Measurements from ENCODE around the gene PEF1. TPM values are rescaled to one million over a fixed set of nuclear protein-coding genes. Genes with fewer than 3 reads are reported as not detected.
A peak's percentile ranks its signal among the peaks of the same experiment; 100 is the strongest.

PEF1 gene
- total and polyA plus RNA-seq, 2 donors: 53.7 to 83.1 TPM

DNA sequence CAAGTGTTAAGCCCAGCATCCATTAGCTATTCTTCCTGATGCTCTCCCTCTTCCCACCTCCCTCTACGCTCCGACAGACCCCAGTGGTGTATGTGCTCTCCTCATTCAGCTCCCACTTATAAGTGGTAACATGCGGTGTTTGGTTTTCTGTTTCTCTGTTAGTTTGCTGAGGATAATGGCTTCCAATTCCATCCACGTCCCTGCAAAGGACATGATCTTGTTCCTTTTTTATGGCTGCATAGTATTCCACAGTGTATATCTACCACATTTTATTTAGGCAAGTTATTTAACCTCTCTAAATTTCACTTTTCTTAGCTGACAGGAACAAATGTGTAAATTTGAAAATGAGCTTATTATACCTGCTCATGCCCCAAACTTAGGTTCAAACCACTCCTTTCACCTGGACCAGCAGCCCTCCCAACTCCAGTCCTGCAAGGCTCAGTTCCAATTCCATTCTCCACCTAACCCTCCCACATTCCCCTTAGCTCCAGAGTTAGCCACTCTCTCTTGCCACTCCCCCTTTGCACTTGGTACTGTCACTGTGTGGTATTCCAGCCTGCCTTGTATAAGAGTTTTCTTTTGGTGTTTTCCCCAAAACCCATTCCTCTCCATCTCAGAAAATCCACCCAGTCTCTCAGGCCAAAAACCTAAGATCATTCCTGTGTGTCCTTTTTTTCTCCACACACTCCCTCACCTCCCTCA lies 1.7 kb upstream of the PEF1 start:
- peaks cover 8 to 33% of the 10 kb centered on the region in 2 donors for H3K4me1 ChIP-seq (ENCODE audit: control insufficient read depth in 2 of 2, insufficient read depth in 2 of 2, low read length in 2 of 2)
- 99% methylated on average over 4 of the region's 4 CpGs for WGBS
- no peaks in the 10 kb centered on the region for H3K27me3 ChIP-seq (ENCODE audit: control insufficient read depth in 2 of 2, insufficient read depth in 1 of 2, low read length in 1 of 2)

DNA sequence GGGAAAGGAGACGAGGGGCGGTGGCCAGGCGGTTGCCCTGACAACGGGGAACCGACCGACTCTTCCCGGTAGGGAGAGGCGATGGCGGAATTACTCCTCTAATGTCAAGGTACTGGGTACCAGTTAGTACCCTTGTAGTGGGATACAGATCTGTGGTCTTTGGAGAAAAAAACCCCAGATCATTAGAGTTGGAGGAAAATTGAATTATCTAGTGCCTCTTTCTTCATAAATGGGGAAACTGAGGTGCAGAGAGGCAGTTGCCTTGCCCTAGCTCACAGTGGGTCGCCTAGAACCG lies 545 bp upstream of the PEF1 start:
- H3K9me3 ChIP-seq (ENCODE audit: control insufficient read depth in 2 of 2, insufficient read depth in 1 of 2, low read length in 1 of 2): peaks cover 0 to 1% of the 10 kb centered on the region in 2 donors
- no peak for DNase-seq (ENCODE audit: low read depth in 6 of 9, low spot score in 9 of 9)
- H3K27me3 ChIP-seq (ENCODE audit: control insufficient read depth in 2 of 2, insufficient read depth in 1 of 2, low read length in 1 of 2): no peaks in the 10 kb centered on the region
- H3K27ac ChIP-seq (ENCODE audit: low read depth in 1 of 2, low read length in 1 of 2): peak overlapping the region; percentile 92 to 97
- H3K4me3 ChIP-seq (ENCODE audit: low read length in 2 of 2): peak overlapping the region; percentile 79 to 80
- peaks cover 8 to 30% of the 10 kb centered on the region in 2 donors for H3K4me1 ChIP-seq (ENCODE audit: control insufficient read depth in 2 of 2, insufficient read depth in 2 of 2, low read length in 2 of 2)
- WGBS: 2% methylated on average over 11 of the region's 11 CpGs
- H3K36me3 ChIP-seq (ENCODE audit: control insufficient read depth in 2 of 2, insufficient read depth in 2 of 2, low read length in 1 of 2): peaks cover 0 to 4% of the 10 kb centered on the region in 2 donors

More for the DNA sequence above, 1.7 kb upstream of the PEF1 start:
- Histone ChIP-seq H3K9me3 (ENCODE audit: control insufficient read depth in 2 of 2, insufficient read depth in 1 of 2, low read length in 1 of 2) (peaks cover 0 to 1% of the 10 kb centered on the region in 2 donors), H3K4me3 (ENCODE audit: low read length in 2 of 2) (no peak overlapping the region), H3K36me3 (ENCODE audit: control insufficient read depth in 2 of 2, insufficient read depth in 2 of 2, low read length in 1 of 2) (peaks cover 0 to 2% of the 10 kb centered on the region in 2 donors), H3K27ac (ENCODE audit: low read depth in 1 of 2, low read length in 1 of 2) (no peak overlapping the region)
- DNase-seq (ENCODE audit: low read depth in 6 of 9, low spot score in 9 of 9): no peak

DNA sequence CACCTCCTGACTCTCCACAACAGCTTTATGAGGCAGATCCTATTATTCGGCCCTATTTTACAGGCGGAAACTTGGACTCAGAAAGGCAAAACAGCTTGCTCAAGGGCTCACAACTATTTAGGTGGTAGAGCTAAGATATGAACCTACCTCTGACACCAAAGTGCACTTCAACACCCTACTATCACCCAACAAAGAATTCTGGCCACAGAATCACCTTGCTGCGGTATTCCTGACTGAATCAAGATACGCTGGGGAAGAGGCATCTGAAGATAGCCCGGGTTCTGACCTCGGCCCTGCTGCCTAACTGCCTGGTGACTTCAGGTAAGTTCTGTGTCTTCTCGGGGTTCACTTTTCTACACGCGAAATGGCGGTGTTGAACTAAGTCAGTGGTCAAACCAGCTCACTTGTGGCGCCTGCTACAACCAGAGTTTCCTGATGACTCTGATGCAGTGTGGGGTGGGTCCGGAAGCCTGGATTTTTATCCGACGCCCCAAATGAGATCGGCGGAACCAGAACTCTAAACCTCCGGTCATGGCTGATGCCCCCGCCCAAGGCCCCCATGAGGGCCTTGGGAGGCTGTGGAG lies 608 bp downstream of the PEF1 start:
- peak overlapping the region; percentile 92 to 95 for H3K27ac ChIP-seq (ENCODE audit: low read depth in 1 of 2, low read length in 1 of 2)
- peak in 2 of 9 donors; percentile 18 to 23 for DNase-seq (ENCODE audit: low read depth in 6 of 9, low spot score in 9 of 9)
- peaks cover 0 to 6% of the 10 kb centered on the region in 2 donors for H3K36me3 ChIP-seq (ENCODE audit: control insufficient read depth in 2 of 2, insufficient read depth in 2 of 2, low read length in 1 of 2)
- peak overlapping the region; percentile 79 to 80 for H3K4me3 ChIP-seq (ENCODE audit: low read length in 2 of 2)
- 7% methylated on average over 18 of the region's 18 CpGs for WGBS
- H3K9me3 ChIP-seq (ENCODE audit: control insufficient read depth in 2 of 2, insufficient read depth in 1 of 2, low read length in 1 of 2): peaks cover 0 to 1% of the 10 kb centered on the region in 2 donors
- no peaks in the 10 kb centered on the region for H3K27me3 ChIP-seq (ENCODE audit: control insufficient read depth in 2 of 2, insufficient read depth in 1 of 2, low read length in 1 of 2)
- peaks cover 10 to 30% of the 10 kb centered on the region in 2 donors for H3K4me1 ChIP-seq (ENCODE audit: control insufficient read depth in 2 of 2, insufficient read depth in 2 of 2, low read length in 2 of 2)

DNA sequence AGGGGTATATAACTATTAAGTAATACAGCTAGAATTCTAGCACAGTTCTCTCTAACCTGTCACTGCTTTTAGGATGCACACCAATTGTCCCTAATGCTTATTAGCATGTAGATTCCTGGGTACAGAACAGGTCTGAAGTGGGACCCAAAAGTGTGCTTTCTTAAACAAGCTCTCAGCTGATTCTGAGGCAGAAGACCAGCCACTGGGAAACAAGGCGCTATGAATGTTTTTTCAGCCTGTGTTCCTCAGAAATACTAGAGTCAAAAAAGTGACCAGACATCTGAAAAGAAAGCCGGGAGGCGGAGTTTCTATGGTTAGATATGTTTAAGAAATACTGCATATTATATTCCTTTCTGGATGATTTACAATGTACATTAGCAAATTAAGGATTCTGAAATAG lies 1.8 kb downstream of the PEF1 start:
- WGBS: over 99% methylated on average over 3 of the region's 3 CpGs
- H3K27ac ChIP-seq (ENCODE audit: low read depth in 1 of 2, low read length in 1 of 2): no peak overlapping the region

DNA sequence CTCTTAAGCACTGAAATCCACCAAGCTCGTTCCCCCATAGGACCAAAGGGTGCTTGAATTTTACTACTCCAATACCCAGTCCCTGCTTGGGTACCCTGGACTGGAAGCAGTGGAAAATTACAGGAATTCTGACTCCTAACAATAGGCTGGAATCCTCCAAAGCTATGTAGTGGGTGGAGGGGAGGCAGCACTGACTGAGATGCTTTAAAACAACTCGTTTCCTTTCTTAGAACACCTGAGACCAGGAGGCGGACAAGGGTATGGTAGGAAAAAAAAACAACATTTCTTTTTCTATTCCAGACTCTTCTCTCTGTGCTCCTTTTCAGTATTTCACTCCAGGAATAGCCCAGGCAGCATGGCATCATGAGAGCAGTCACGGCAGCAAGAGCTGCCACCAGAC lies 2.3 kb downstream of the PEF1 start:
- H3K36me3 ChIP-seq (ENCODE audit: control insufficient read depth in 2 of 2, insufficient read depth in 2 of 2, low read length in 1 of 2): peaks cover 0 to 6% of the 10 kb centered on the region in 2 donors
- H3K4me1 ChIP-seq (ENCODE audit: control insufficient read depth in 2 of 2, insufficient read depth in 2 of 2, low read length in 2 of 2): peaks cover 10 to 34% of the 10 kb centered on the region in 2 donors
- DNase-seq (ENCODE audit: low read depth in 6 of 9, low spot score in 9 of 9): no peak
- WGBS: 97% methylated on average over 4 of the region's 4 CpGs
- no peaks in the 10 kb centered on the region for H3K27me3 ChIP-seq (ENCODE audit: control insufficient read depth in 2 of 2, insufficient read depth in 1 of 2, low read length in 1 of 2)
- H3K4me3 ChIP-seq (ENCODE audit: low read length in 2 of 2): no peak overlapping the region
- peaks cover 0 to 1% of the 10 kb centered on the region in 2 donors for H3K9me3 ChIP-seq (ENCODE audit: control insufficient read depth in 2 of 2, insufficient read depth in 1 of 2, low read length in 1 of 2)
- no peak overlapping the region for H3K27ac ChIP-seq (ENCODE audit: low read depth in 1 of 2, low read length in 1 of 2)

More for the DNA sequence above, 1.8 kb downstream of the PEF1 start:
- peaks cover 10 to 31% of the 10 kb centered on the region in 2 donors for H3K4me1 ChIP-seq (ENCODE audit: control insufficient read depth in 2 of 2, insufficient read depth in 2 of 2, low read length in 2 of 2)
- peaks cover 0 to 1% of the 10 kb centered on the region in 2 donors for H3K9me3 ChIP-seq (ENCODE audit: control insufficient read depth in 2 of 2, insufficient read depth in 1 of 2, low read length in 1 of 2)
- no peaks in the 10 kb centered on the region for H3K27me3 ChIP-seq (ENCODE audit: control insufficient read depth in 2 of 2, insufficient read depth in 1 of 2, low read length in 1 of 2)
- H3K4me3 ChIP-seq (ENCODE audit: low read length in 2 of 2): no peak overlapping the region
- peaks cover 0 to 6% of the 10 kb centered on the region in 2 donors for H3K36me3 ChIP-seq (ENCODE audit: control insufficient read depth in 2 of 2, insufficient read depth in 2 of 2, low read length in 1 of 2)
- DNase-seq (ENCODE audit: low read depth in 6 of 9, low spot score in 9 of 9): no peak

DNA sequence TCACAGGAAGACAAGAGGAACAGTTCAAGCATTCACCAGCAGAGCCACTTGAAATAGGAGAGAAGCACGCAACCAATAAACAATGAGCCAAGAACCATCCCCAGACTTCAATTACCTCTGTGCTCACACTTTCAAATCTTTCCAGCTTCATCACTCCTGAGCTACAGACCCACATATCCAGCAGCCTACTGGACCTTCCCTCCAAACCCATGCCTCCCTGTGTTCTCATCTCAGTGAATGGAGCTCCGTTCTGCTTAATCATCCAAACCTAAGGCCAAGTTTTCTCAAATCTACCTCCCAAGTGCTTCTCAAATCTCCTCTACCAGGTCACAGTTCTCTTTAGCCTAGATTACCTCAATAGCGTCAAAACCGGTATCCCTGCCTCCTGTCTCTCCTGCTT lies 3.7 kb downstream of the PEF1 start:
- H3K27ac ChIP-seq (ENCODE audit: low read depth in 1 of 2, low read length in 1 of 2): no peak overlapping the region
- H3K36me3 ChIP-seq (ENCODE audit: control insufficient read depth in 2 of 2, insufficient read depth in 2 of 2, low read length in 1 of 2): peaks cover 3 to 6% of the 10 kb centered on the region in 2 donors
- DNase-seq (ENCODE audit: low read depth in 6 of 9, low spot score in 9 of 9): no peak
- no peaks in the 10 kb centered on the region for H3K27me3 ChIP-seq (ENCODE audit: control insufficient read depth in 2 of 2, insufficient read depth in 1 of 2, low read length in 1 of 2)
- 91% methylated on average over 4 of the region's 4 CpGs for WGBS
- H3K4me3 ChIP-seq (ENCODE audit: low read length in 2 of 2): no peak overlapping the region
- peaks cover 10 to 36% of the 10 kb centered on the region in 2 donors for H3K4me1 ChIP-seq (ENCODE audit: control insufficient read depth in 2 of 2, insufficient read depth in 2 of 2, low read length in 2 of 2)
- H3K9me3 ChIP-seq (ENCODE audit: control insufficient read depth in 2 of 2, insufficient read depth in 1 of 2, low read length in 1 of 2): no peaks in the 10 kb centered on the region

DNA sequence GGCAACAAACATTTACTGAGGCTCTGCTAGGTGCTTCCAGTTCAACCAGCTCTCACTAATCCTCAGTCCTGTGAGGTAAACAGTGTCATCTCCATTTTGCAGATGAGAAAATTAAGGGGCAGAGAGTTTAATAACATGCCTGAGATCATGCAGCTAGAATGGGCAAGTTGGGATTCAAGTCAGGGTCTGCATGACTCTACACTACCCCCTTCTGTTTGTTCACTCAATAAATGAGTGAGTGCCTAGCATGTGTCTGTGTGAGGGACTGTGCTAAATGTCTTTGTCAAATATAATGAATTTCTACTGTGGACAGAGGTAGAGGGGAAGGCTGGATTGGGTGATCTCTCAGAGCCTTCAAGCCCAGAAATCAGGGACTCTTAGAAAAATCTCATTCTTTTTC lies 4.5 kb downstream of the PEF1 start:
- Histone ChIP-seq H3K36me3 (ENCODE audit: control insufficient read depth in 2 of 2, insufficient read depth in 2 of 2, low read length in 1 of 2) (peaks cover 5 to 10% of the 10 kb centered on the region in 2 donors), H3K4me3 (ENCODE audit: low read length in 2 of 2) (no peak overlapping the region), H3K9me3 (ENCODE audit: control insufficient read depth in 2 of 2, insufficient read depth in 1 of 2, low read length in 1 of 2) (no peaks in the 10 kb centered on the region), H3K27ac (ENCODE audit: low read depth in 1 of 2, low read length in 1 of 2) (no peak overlapping the region), H3K4me1 (ENCODE audit: control insufficient read depth in 2 of 2, insufficient read depth in 2 of 2, low read length in 2 of 2) (peaks cover 10 to 28% of the 10 kb centered on the region in 2 donors), H3K27me3 (ENCODE audit: control insufficient read depth in 2 of 2, insufficient read depth in 1 of 2, low read length in 1 of 2) (no peaks in the 10 kb centered on the region)
- DNase-seq (ENCODE audit: low read depth in 6 of 9, low spot score in 9 of 9): no peak

DNA sequence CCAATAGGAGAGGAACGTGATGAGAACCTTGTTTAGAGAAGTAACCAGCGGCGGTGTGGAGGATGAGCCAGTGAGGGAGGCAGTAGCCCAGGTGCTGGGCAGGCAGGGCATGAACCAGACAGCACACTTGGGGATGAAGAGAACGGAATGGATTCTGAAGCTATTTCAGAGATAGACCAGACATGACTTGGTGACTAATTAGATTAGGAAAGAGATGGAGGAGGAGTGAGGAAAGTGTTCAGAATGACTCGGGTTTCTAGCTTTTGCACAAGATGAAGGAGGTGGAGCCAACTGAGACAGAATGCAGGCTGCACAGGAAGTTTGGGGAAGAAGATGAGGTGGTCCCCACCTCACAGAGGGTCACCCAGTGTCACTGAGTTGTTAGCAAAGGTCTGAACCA lies 5.1 kb downstream of the PEF1 start:
- WGBS: 70% methylated on average over 5 of the region's 5 CpGs
- Histone ChIP-seq H3K27ac (ENCODE audit: low read depth in 1 of 2, low read length in 1 of 2) (peak overlapping the region in 1 of 2 donors; percentile 38), H3K4me1 (ENCODE audit: control insufficient read depth in 2 of 2, insufficient read depth in 2 of 2, low read length in 2 of 2) (peaks cover 10 to 26% of the 10 kb centered on the region in 2 donors)

DNA sequence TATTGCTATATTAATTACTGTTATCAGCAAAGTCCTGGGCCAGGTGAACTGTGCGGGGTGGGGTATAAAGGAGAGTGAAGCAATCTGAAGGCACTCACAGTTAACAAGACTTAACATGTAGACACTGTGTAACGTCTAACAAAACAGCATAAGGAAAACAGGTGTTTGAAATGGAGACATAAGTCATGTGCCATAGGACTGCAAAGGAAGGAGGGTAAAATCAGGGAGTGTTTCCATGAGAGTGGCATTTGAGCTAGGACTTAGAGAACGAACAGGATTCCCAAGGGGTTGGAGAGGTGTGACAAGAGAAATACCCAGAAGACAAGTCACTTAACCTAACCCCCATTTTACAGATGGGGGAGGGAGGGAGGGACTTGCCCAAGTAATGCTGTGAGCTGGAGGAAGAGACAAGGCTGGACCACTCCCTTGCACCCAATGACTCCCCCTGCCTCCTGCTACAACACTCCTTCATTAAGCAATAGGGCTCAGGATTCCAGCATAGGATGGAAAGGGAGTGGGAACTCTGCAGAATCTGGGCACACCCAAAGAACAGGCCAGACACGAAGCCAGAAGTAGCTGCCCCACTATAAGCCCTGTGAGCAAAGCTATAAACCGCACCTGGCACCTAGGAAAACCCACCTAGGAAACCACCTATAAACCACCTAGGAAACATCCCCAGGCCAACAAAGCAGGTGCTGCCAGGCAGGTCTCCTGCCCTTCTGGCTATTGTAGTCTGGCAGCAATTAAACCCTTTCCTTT lies 6.6 kb downstream of the PEF1 start:
- H3K36me3 ChIP-seq (ENCODE audit: control insufficient read depth in 2 of 2, insufficient read depth in 2 of 2, low read length in 1 of 2): peaks cover 15 to 25% of the 10 kb centered on the region in 2 donors
- no peaks in the 10 kb centered on the region for H3K9me3 ChIP-seq (ENCODE audit: control insufficient read depth in 2 of 2, insufficient read depth in 1 of 2, low read length in 1 of 2)
- peak overlapping the region; percentile 19 to 53 for H3K27ac ChIP-seq (ENCODE audit: low read depth in 1 of 2, low read length in 1 of 2)
- H3K27me3 ChIP-seq (ENCODE audit: control insufficient read depth in 2 of 2, insufficient read depth in 1 of 2, low read length in 1 of 2): no peaks in the 10 kb centered on the region
- H3K4me3 ChIP-seq (ENCODE audit: low read length in 2 of 2): no peak overlapping the region
- H3K4me1 ChIP-seq (ENCODE audit: control insufficient read depth in 2 of 2, insufficient read depth in 2 of 2, low read length in 2 of 2): peaks cover 3 to 16% of the 10 kb centered on the region in 2 donors
- DNase-seq (ENCODE audit: low read depth in 6 of 9, low spot score in 9 of 9): no peak
- WGBS: 88% methylated on average over 5 of the region's 5 CpGs

More for the DNA sequence above, 5.1 kb downstream of the PEF1 start:
- H3K9me3 ChIP-seq (ENCODE audit: control insufficient read depth in 2 of 2, insufficient read depth in 1 of 2, low read length in 1 of 2): no peaks in the 10 kb centered on the region
- H3K36me3 ChIP-seq (ENCODE audit: control insufficient read depth in 2 of 2, insufficient read depth in 2 of 2, low read length in 1 of 2): peaks cover 11 to 16% of the 10 kb centered on the region in 2 donors
- no peaks in the 10 kb centered on the region for H3K27me3 ChIP-seq (ENCODE audit: control insufficient read depth in 2 of 2, insufficient read depth in 1 of 2, low read length in 1 of 2)
- no peak overlapping the region for H3K4me3 ChIP-seq (ENCODE audit: low read length in 2 of 2)
- no peak for DNase-seq (ENCODE audit: low read depth in 6 of 9, low spot score in 9 of 9)
